Bronchial smooth muscle cell (primary cell): ENCODE measurements around the gene ELK4. TPM values are rescaled to one million over a fixed set of nuclear protein-coding genes. Genes with fewer than 3 reads are reported as not detected.

Experiments
- total RNA-seq: library from RNA; depleted of rRNA; stranded (reverse); fragments of >200 nt; gene quantifications from 2 replicates; pipeline ENCODE4 v1.2.1, GENCODE V29; 2014

ELK4 gene
- total RNA-seq, result 5.2 and 6.9 TPM in 2 replicates

GRCh38 chr1:205631768-205632668, at the start of gene ELK4:
Gene ELK4, minus strand, starts transcription at chr1:205632011. Its CDS starts 8,129 bp downstream, at chr1:205623882.

GRCh38 chr1:205680073-205680851, 48.5 kb upstream of the ELK4 start, which contains the start of gene SLC45A3:
Gene SLC45A3, minus strand, starts transcription at chr1:205680509. Its CDS starts 15,853 bp downstream, at chr1:205664656.

Other genes starting within 250 kb of the ELK4 start
- gene LEMD1, start 210.0 kb downstream of the ELK4 start, total RNA-seq, result not detected in 2 replicates
- not detected in 2 replicates for gene BLACAT1, start 176.0 kb downstream of the ELK4 start, total RNA-seq
- gene CDK18, start 127.3 kb downstream of the ELK4 start, total RNA-seq, result 0.09 and 0.16 TPM in 2 replicates
- gene SLC45A3, start 48.5 kb upstream of the ELK4 start, total RNA-seq, result 0.32 and 0.94 TPM in 2 replicates
- gene NUCKS1, start 118.2 kb upstream of the ELK4 start, total RNA-seq, result 51.7 and 85.0 TPM in 2 replicates
- gene RAB29, start 143.5 kb upstream of the ELK4 start, total RNA-seq, result 18.6 and 18.8 TPM in 2 replicates
- gene SLC41A1, start 181.2 kb upstream of the ELK4 start, total RNA-seq, result 7.9 and 8.4 TPM in 2 replicates
- 0.09 TPM in 1 of 2 replicates, not detected in the other for gene PM20D1, start 218.1 kb upstream of the ELK4 start, total RNA-seq